ENCODE results near the gene OPHN1.

The OPHN1 gene

GRCh38 chrX:68254738-68255645 lies 178.3 kb downstream of the OPHN1 start:
- no peak for DNase-seq (ENCODE audit: extremely low read depth in 1 of 2, low read depth in 1 of 2)

- no peak for DNase-seq (ENCODE audit: extremely low read depth in 1 of 2, low read depth in 1 of 2)
These were observed 180.6 kb downstream of the OPHN1 start for GRCh38 chrX:68252664-68253063.

GRCh38 chrX:68249903-68250302 lies 183.4 kb downstream of the OPHN1 start:
- DNase-seq (ENCODE audit: extremely low read depth in 1 of 2, low read depth in 1 of 2): no peak

- DNase-seq (ENCODE audit: extremely low read depth in 1 of 2, low read depth in 1 of 2): no peak
These were observed 183.9 kb downstream of the OPHN1 start for GRCh38 chrX:68249401-68249831.

GRCh38 chrX:68238568-68238967 lies 194.7 kb downstream of the OPHN1 start:
- no peak for DNase-seq (ENCODE audit: extremely low read depth in 1 of 2, low read depth in 1 of 2)

GRCh38 chrX:68234171-68234910 lies 199.0 kb downstream of the OPHN1 start:
- no peak for DNase-seq (ENCODE audit: extremely low read depth in 1 of 2, low read depth in 1 of 2)

- no peak for DNase-seq (ENCODE audit: extremely low read depth in 1 of 2, low read depth in 1 of 2)
These were observed 201.1 kb downstream of the OPHN1 start for GRCh38 chrX:68232206-68232605.

- no peak for DNase-seq (ENCODE audit: extremely low read depth in 1 of 2, low read depth in 1 of 2)
These were observed 224.3 kb downstream of the OPHN1 start for GRCh38 chrX:68209008-68209407.

GRCh38 chrX:68204521-68205038 lies 228.7 kb downstream of the OPHN1 start:
- DNase-seq (ENCODE audit: extremely low read depth in 1 of 2, low read depth in 1 of 2): no peak

GRCh38 chrX:68203646-68204045 lies 229.6 kb downstream of the OPHN1 start:
- DNase-seq (ENCODE audit: extremely low read depth in 1 of 2, low read depth in 1 of 2): no peak

GRCh38 chrX:68203211-68203610 lies 230.1 kb downstream of the OPHN1 start:
- DNase-seq (ENCODE audit: extremely low read depth in 1 of 2, low read depth in 1 of 2): no peak

- DNase-seq (ENCODE audit: extremely low read depth in 1 of 2, low read depth in 1 of 2): no peak
These were observed 234.0 kb downstream of the OPHN1 start for GRCh38 chrX:68199062-68199848.

- no peak for DNase-seq (ENCODE audit: extremely low read depth in 1 of 2, low read depth in 1 of 2)
These were observed 236.1 kb downstream of the OPHN1 start for GRCh38 chrX:68196939-68197791.

- no peak for DNase-seq (ENCODE audit: extremely low read depth in 1 of 2, low read depth in 1 of 2)
These were observed 237.7 kb downstream of the OPHN1 start for GRCh38 chrX:68195561-68195960.

GRCh38 chrX:68193786-68194185 lies 239.5 kb downstream of the OPHN1 start:
- DNase-seq (ENCODE audit: extremely low read depth in 1 of 2, low read depth in 1 of 2): no peak

GRCh38 chrX:68193234-68193633 lies 240.1 kb downstream of the OPHN1 start:
- no peak for DNase-seq (ENCODE audit: extremely low read depth in 1 of 2, low read depth in 1 of 2)

- no peak for DNase-seq (ENCODE audit: extremely low read depth in 1 of 2, low read depth in 1 of 2)
These were observed 242.5 kb downstream of the OPHN1 start for GRCh38 chrX:68190799-68191198.

GRCh38 chrX:68186552-68187262 lies 246.6 kb downstream of the OPHN1 start:
- no peak for DNase-seq (ENCODE audit: extremely low read depth in 1 of 2, low read depth in 1 of 2)

- DNase-seq (ENCODE audit: extremely low read depth in 1 of 2, low read depth in 1 of 2): no peak
These were observed 248.1 kb downstream of the OPHN1 start for GRCh38 chrX:68185161-68185560.
